ENCODE measurements around the gene GRIN2D.
A peak's percentile ranks its signal among the peaks of the same experiment; 100 is the strongest.

The GRIN2D gene

GRCh38 chr19:48364598-48365348 is 28.7 kb upstream of the GRIN2D start:
- TF ChIP-seq CTCF (IDR thresholded peaks at IDR 0.05; ENCODE audit: borderline replicate concordance, extremely low read depth, low read length, poor library complexity, severe bottlenecking): no peak
- TF ChIP-seq EZH2 (IDR thresholded peaks at IDR 0.05; ENCODE audit: borderline replicate concordance, low read depth, low read length, severe bottlenecking): no peak
- peaks cover 4% of the 10 kb centered on the region for H3K36me3 ChIP-seq (ENCODE audit: insufficient read depth, low read length)
- H3K4me1 ChIP-seq (ENCODE audit: insufficient read depth, low read length): peaks cover 23% of the 10 kb centered on the region
- no peak for ATAC-seq (ENCODE audit: insufficient read depth, low read depth)
- H3K4me2 ChIP-seq (ENCODE audit: insufficient read depth, low read length): peak overlapping the region; percentile 60
- no peaks in the 10 kb centered on the region for H4K20me1 ChIP-seq (ENCODE audit: insufficient read depth, low read length)
- DNase-seq: no peak
- peak overlapping the region; percentile 86 for H2AFZ ChIP-seq (ENCODE audit: low read depth, low read length)
- H3K9me3 ChIP-seq (ENCODE audit: insufficient read depth, low read length, severe bottlenecking): no peaks in the 10 kb centered on the region
- peak overlapping the region; percentile 56 for H3K9ac ChIP-seq (ENCODE audit: low read depth, low read length)
- no peaks in the 10 kb centered on the region for H3K27me3 ChIP-seq (ENCODE audit: insufficient read depth, low read length, poor library complexity)
- peak overlapping the region; percentile 96 for H3K27ac ChIP-seq (ENCODE audit: low read length)
- H3K4me3 ChIP-seq (ENCODE audit: low read depth in 1 of 2, low read length in 2 of 2): peak overlapping the region in 1 of 2 experiments; percentile 53; a peak in 2 of 4 replicates
- peaks cover 5% of the 10 kb centered on the region for H3K79me2 ChIP-seq (ENCODE audit: insufficient read depth, low read length)

- Histone ChIP-seq H3K4me2 (ENCODE audit: insufficient read depth, low read length) (no peak overlapping the region), H3K36me3 (ENCODE audit: insufficient read depth, low read length) (peaks cover 4% of the 10 kb centered on the region; the same call in 1 of the 2 replicates), H3K4me1 (ENCODE audit: insufficient read depth, low read length) (peaks cover 23% of the 10 kb centered on the region), H2AFZ (ENCODE audit: low read depth, low read length) (peak overlapping the region; percentile 53), H3K4me3 (ENCODE audit: low read depth in 1 of 2, low read length in 2 of 2) (no peak overlapping the region), H3K9me3 (ENCODE audit: insufficient read depth, low read length, severe bottlenecking) (no peaks in the 10 kb centered on the region), H3K27ac (ENCODE audit: low read length) (no peak overlapping the region), H3K79me2 (ENCODE audit: insufficient read depth, low read length) (peaks cover 5% of the 10 kb centered on the region), H4K20me1 (ENCODE audit: insufficient read depth, low read length) (no peaks in the 10 kb centered on the region), H3K9ac (ENCODE audit: low read depth, low read length) (no peak overlapping the region), H3K27me3 (ENCODE audit: insufficient read depth, low read length, poor library complexity) (no peaks in the 10 kb centered on the region)
- no peak for ATAC-seq (ENCODE audit: insufficient read depth, low read depth)
- no peak for DNase-seq
- TF ChIP-seq CTCF (IDR thresholded peaks at IDR 0.05; ENCODE audit: borderline replicate concordance, extremely low read depth, low read length, poor library complexity, severe bottlenecking) (no peak), EZH2 (IDR thresholded peaks at IDR 0.05; ENCODE audit: borderline replicate concordance, low read depth, low read length, severe bottlenecking) (no peak)
Observed at GRCh38 chr19:48365602-48366001, 27.9 kb upstream of the GRIN2D start.

GRCh38 chr19:48367855-48368254 is 25.6 kb upstream of the GRIN2D start:
- DNase-seq (no peak), ATAC-seq (ENCODE audit: insufficient read depth, low read depth) (no peak)
- Histone ChIP-seq H3K4me3 (ENCODE audit: low read depth in 1 of 2, low read length in 2 of 2) (no peak overlapping the region), H3K36me3 (ENCODE audit: insufficient read depth, low read length) (no peaks in the 10 kb centered on the region), H3K4me1 (ENCODE audit: insufficient read depth, low read length) (peaks cover 17% of the 10 kb centered on the region), H3K27me3 (ENCODE audit: insufficient read depth, low read length, poor library complexity) (no peaks in the 10 kb centered on the region), H3K9ac (ENCODE audit: low read depth, low read length) (no peak overlapping the region), H4K20me1 (ENCODE audit: insufficient read depth, low read length) (no peaks in the 10 kb centered on the region), H2AFZ (ENCODE audit: low read depth, low read length) (no peak overlapping the region), H3K79me2 (ENCODE audit: insufficient read depth, low read length) (peaks cover under 1% of the 10 kb centered on the region; the same call in 1 of the 2 replicates), H3K4me2 (ENCODE audit: insufficient read depth, low read length) (no peak overlapping the region), H3K27ac (ENCODE audit: low read length) (no peak overlapping the region), H3K9me3 (ENCODE audit: insufficient read depth, low read length, severe bottlenecking) (no peaks in the 10 kb centered on the region)
- TF ChIP-seq EZH2 (IDR thresholded peaks at IDR 0.05; ENCODE audit: borderline replicate concordance, low read depth, low read length, severe bottlenecking): no peak
- no peak for TF ChIP-seq CTCF (IDR thresholded peaks at IDR 0.05; ENCODE audit: borderline replicate concordance, extremely low read depth, low read length, poor library complexity, severe bottlenecking)
